SKM-1 treated with dmso at 0.1 percent for 144 hours (cell line): Measurements from ENCODE around the gene RPL12.
A peak's percentile ranks its signal among the peaks of the same experiment; 100 is the strongest.
"Not testable (repeated sequence)": the region's sequence is repeated elsewhere in the genome, so short reads cannot be mapped to it uniquely, and the experiment has no call there.

ENCODE experiments used
- DNase-seq: peaks from one replicate; lab custom pipeline; 2025; ENCODE audit not compliant: unreplicated experiment; lab: John Stamatoyannopoulos, UW

RPL12 gene

GRCh38 chr9:127470662-127471061 is 19.5 kb upstream of the RPL12 start:
- no peak for DNase-seq

- no peak for DNase-seq
These were observed 16.4 kb upstream of the RPL12 start for GRCh38 chr9:127467621-127468020.

GRCh38 chr9:127466407-127466917 is 15.3 kb upstream of the RPL12 start:
- not testable (repeated sequence) for DNase-seq

GRCh38 chr9:127463911-127464310 is 12.7 kb upstream of the RPL12 start:
- no peak for DNase-seq

- DNase-seq: no peak
These were observed 12.2 kb upstream of the RPL12 start for GRCh38 chr9:127463382-127463781.

- no peak for DNase-seq
These were observed 7.7 kb upstream of the RPL12 start for GRCh38 chr9:127458921-127459320.

GRCh38 chr9:127457191-127457878 is 6.1 kb upstream of the RPL12 start:
- no peak for DNase-seq

GRCh38 chr9:127455324-127455992 is 4.3 kb upstream of the RPL12 start:
- peak; percentile 93 for DNase-seq

- DNase-seq: no peak
These were observed 1.5 kb upstream of the RPL12 start for GRCh38 chr9:127452691-127453090.

GRCh38 chr9:127451858-127452656 is 851 bp upstream of the RPL12 start:
- DNase-seq: no peak

GRCh38 chr9:127451608-127451857 is 327 bp upstream of the RPL12 start:
- no peak for DNase-seq

- no peak for DNase-seq
These were observed 904 bp downstream of the RPL12 start for GRCh38 chr9:127450243-127450760.

GRCh38 chr9:127449332-127449966 is 1.8 kb downstream of the RPL12 start:
- DNase-seq: no peak

GRCh38 chr9:127448112-127448805 is 2.9 kb downstream of the RPL12 start:
- no peak for DNase-seq

GRCh38 chr9:127447416-127448111 is 3.6 kb downstream of the RPL12 start:
- DNase-seq: no peak

GRCh38 chr9:127446713-127447415 is 4.3 kb downstream of the RPL12 start:
- DNase-seq: no peak

- DNase-seq: no peak
These were observed 5.1 kb downstream of the RPL12 start for GRCh38 chr9:127445851-127446712.
